HuH-7 (cell line): Measurements from ENCODE around the gene CLEC16A.

Experiments
- DNase-seq: peaks from one replicate; pipeline ENCODE4 v3.0.0; 2011; ENCODE audit warnings: low spot score

Gene CLEC16A

DNA sequence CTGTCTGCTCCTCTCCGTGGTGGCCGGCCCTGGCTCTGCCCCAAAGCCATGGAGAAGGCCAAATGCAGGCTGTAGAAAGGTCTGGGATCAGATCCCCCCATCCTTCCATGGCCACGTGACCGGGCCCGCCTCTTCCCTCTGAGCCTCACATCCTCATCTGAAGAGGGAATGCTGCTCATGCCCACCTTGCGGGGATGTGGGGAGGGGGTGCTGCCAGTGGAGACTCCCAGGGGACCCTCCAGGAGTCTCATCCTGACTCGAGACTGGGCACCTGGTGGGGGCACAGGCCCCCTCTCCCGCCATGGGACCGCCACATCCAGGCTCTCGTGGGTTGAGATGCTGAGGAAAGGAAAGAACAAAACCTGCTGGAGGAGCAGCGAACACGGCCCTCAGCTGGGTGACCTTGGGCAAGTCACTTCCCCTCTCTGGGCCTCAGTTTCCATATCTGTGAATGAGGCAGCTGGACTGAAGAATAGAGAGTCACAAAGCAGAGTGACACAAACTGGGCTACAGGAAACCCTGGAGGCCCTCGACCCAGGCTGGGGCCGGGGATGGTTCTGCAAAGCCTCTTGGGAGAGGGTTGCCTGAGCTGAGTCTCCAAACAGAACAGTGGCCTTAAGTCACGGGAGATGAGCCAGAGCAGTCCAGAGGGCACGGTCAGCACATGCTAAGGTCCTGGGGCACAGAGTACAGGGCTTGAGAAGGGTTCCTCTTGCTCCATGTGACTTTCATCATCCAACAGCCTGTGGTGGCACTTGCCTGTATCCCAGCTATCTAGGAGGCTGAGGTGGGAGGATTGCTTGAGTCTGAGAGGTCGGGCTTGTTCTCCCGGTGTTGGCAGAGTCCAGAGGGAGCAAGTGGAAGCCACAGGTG, 281.5 kb downstream of the CLEC16A start:
- DNase-seq, result no peak

DNA sequence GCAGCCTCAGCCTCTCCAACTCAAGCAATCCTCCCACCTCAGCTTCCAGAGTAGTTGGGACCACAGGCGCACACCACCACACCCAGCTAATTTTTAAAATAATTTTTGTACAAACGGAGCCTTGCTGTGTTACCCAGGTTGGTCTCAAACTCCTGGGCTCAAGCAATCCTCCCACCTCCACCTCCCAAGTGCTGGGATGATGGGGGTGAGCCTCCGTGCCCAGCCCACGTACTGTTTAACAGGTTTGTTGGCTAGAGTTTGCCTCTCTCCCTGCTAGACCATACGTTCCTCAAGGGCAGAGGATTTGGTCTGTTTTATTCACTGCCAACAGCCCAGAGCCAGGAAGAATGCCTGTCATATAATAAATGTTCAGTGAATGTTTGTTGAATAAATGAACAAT, 285.1 kb downstream of the CLEC16A start:
- DNase-seq, result no peak

DNA sequence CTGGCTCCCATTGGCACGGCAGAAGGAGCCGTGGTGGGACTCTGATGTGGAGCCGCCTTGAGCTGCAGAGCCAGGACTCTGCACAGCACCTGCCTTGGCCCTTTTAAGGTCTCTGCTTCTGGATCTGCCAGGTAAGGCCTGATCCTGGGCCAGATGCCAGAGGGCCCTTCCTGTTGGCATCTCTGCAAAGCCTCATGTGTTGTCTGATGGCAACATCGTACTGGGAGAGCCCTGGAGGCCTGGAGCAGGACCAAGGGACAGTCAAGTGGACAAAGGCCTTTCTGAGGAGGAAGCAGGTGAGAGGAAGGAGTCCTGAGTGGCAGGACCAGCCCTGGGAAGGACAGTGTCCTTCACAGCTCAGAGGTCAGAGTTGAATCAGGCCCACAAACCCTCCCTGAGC, 285.5 kb downstream of the CLEC16A start:
- DNase-seq, result no peak

DNA sequence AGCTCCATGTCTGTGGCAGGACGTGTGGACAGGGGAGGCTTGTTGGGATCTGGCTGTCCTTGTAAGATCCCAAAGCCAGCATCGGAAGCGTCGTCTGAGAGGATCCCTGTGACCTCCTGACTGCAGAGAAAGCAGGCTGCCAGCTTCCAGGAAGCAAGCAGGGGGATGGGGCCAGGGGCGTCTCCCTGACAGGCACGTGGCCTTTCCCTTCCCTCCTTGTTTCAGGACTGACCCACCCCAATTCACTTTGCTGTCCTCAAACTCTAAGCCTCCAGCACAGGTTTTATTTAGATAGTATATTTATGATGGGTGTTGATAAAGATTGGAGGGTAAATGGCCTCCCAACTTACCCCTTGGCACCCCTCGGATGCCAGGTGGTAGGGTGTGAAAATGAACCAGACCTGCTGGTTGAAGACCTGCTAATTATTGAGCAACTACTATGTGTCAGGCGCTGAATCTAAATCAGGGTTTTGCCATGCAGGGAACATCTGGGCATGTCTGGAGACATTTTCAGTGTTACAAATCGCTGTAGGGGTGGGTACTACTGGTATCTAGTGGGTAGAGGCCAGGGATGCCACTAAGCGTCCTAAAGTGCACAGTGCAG, 287.1 kb downstream of the CLEC16A start:
- DNase-seq, result no peak
